GM19438 (cell line): ENCODE results near the gene PLEKHG4.

ENCODE experiments used
- ATAC-seq: cut with Tn5 transposase; IDR thresholded peaks from one replicate; pipeline ENCODE4 v1.9.1; 2021; ENCODE audit warnings: low read depth; ENCODE audit not compliant: unreplicated experiment

Gene PLEKHG4

DNA sequence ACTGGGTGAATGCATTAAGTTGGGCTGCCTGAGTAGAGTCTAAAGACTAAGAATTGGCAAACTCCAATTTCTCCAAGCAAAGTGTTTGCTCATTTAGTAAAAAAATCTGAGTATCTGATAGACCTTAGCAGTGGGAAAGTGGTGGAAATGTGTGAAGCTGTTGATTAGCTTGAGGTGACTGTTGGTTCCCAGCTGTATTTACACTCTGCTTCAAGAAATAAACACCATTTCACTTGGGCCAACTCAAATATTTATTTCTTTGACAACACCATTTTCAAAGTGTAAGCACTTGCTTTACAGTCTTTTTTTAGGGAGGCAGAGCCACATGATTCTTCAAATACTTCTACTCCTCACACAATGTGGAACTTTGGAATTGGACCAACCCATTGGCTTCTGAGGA is 38.5 kb downstream of the PLEKHG4 start:
- no peak for ATAC-seq

DNA sequence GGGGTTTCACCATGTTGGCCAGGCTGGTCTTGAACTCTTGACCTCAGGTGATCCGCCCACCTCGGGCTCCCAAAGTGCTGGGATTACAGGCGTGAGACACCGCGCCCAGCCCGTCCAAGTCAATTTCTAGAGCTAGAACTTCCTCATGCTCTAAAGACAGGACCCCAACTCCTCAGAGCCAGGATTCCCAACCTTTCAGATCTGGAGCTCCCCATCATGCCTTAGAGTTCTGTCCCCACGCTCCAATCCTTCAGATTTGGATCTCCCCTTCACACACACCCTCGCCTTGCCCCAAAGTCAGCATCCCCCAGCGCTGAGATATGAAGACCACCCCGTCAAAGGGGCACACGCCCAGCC is 46.8 kb downstream of the PLEKHG4 start:
- ATAC-seq = no peak

DNA sequence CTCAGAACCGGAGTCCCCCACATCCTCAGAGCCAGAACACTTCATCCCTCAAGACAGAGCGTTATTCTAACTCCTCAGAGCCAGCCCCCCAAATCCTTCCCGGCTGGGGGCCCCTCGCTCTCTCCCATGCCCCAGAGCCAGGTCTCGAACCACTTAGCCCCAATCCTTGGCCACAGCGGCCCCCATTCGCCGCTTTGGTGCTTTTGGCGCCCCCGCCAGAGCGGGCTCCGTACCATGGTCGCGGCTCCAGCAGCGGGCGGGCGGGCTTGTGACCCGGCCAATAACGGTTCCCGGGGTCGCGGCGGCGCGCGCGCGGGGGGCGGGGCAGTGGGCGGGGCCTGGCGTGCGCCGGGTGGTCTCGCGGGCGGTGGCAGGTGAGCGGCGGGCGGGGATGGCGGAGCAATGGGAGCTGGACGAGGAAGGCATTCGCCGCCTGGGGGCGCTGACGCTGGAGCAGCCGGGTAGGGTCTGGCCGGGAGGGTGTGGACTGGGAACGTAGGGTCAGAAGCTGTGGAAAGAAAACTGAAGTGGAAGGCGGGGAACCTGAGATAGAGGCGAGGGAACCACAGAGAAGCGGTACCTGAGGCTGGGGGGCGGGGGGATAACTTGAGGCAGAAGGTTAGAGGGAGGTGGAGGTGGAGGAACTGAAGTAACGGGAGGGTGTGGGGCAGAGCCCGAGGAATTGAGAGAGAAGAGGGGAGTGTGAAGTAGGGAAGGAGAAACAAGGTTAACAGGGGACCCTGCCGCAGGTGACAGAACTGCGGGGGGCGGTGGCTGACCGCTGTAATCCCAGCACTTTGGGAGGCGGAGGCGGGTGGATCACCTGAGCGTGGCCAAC is 47.4 kb downstream of the PLEKHG4 start, which contains the start of the genes KCTD19 and LRRC36:
Gene KCTD19, minus strand, starts transcription at position 270 of the 838 bp plus-strand sequence. Its CDS starts 34 bp downstream, at position 236.
Gene LRRC36, plus strand, starts transcription at position 344 of the 838 bp plus-strand sequence. Its CDS starts 48 bp downstream, at position 392.
- no peak for ATAC-seq

DNA sequence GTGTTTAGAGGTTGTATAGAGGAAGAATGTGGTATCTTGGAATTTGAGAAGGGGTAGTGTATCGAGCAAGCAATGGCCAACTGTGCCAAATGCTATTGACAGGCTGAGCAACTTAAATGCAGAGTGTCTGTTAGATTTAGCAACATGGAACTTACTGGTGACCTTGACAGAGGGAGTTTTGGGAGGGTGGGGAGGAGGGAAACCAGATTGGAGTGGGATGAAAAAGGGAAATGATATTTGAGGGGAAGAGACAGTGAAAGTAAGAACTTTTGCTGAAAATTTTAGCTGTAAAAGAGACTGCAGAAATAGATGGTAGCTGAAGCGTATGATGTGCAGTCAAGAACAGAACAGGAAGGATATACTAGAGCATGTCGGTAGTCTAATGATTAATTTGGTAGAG is 48.4 kb downstream of the PLEKHG4 start:
- no peak for ATAC-seq

DNA sequence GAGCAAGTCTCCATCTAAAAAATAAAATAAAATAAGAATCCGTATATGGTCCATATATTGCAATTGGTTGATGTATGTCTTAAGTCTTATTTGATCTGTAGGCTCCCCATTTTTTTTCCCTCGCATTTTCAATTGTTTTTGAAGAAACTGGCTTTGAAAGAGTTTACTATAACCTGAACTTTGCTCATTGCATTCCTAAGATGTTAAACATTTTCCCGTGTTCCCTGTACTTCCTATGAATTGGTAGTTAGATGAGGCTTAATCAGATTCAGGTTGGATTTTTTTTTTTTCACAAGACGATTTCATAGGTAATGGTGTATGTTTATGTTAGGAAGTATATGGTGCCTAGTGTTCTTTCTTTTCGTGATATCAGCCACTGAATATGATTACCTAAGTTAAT is 50.6 kb downstream of the PLEKHG4 start:
- ATAC-seq = no peak

DNA sequence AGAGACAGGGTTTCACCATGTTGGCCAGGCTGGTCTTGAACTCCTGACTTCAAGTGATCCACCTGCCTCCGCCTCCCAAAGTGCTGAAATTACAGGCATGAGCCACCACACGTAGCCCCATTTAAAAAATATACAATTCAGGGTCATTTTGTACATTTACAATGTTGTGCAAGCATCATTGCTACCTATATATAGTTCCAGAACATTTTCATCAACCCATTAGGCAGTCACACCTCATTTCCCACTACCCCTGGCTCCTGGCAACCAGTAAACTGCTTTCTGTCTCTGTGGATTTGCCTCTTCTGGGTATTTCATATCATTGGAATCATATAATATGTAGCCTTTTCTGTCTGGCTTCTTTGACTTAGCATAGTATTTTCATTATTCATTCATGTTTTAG is 54.0 kb downstream of the PLEKHG4 start:
- ATAC-seq = no peak

DNA sequence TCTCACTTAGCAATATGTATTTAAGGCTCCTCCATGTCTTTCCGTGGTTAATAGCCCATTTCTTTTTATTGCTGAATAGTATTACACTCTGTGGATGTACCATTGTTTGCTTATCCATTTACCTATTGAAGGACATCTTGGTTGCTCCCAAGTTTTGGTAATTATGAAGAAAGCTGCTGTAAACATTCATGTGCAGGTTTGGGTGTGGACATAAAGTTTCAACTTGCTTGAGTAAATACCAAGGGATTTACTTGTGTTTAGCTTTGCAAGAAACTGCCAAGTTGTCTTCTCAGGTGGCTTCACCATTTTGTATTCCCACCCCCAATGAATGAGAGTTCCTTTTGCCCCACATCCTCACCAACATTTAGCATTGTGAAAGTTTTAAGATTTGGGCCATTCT is 56.8 kb downstream of the PLEKHG4 start:
- no peak for ATAC-seq

DNA sequence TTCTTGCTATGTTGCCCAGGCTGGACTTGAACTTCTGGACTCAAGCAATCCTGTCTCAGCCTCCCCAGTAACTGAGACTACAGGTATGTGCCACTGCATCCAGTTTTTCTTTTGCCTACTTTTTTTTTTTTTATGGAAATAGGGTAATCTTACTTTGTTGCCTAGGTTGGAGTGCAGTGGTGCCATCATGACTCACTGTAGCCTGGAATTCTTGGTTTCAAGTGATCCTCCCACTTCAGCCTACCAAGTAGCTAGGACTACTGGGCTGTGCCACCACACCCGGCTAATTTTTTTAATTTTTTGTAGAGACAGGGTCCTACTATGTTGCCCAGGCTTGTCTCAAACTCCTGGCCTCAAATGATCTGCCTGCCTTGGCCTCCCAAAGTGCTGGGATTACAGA is 57.3 kb downstream of the PLEKHG4 start:
- ATAC-seq = no peak
